Measurements from ENCODE around the gene KIAA1671. TPM values are rescaled to one million over a fixed set of nuclear protein-coding genes. Genes with fewer than 3 reads are reported as not detected.

Gene KIAA1671
- total and polyA plus RNA-seq, 2 of the 13 experiments (the other 11 are each of a cell fraction or from before 2014, with no cell fraction given): 13.5 to 13.6 TPM

GRCh38 chr22:25159028-25159427 is 206.5 kb downstream of the KIAA1671 start:
- no peaks in the 10 kb centered on the region for H3K27me3 ChIP-seq (ENCODE audit: control insufficient read depth in 1 of 2, insufficient read depth in 2 of 2, low read length in 2 of 2)
- ChIA-PET CTCF (ENCODE audit: low intra/inter-chr PET ratio, low total read pairs) (no interaction called here), POLR2A (no interaction called here)
- no CpG with 5 or more reads among the region's 10 CpGs for WGBS (ENCODE audit: low lambda C conversion rate)
- DNase-seq (ENCODE audit: low spot score): no peak
- no peak for ATAC-seq
- no peak overlapping the region for H2AFZ ChIP-seq (ENCODE audit: low read length)
- H3K9ac ChIP-seq (ENCODE audit: insufficient read depth, low read depth, low read length): no peak overlapping the region
- H4K20me1 ChIP-seq (ENCODE audit: insufficient read depth, low read length): peaks cover 15% of the 10 kb centered on the region
- BruUV-seq (replicated peaks): no TSS peak
- no peak overlapping the region for H3K4me3 ChIP-seq (replicated peaks in 1 of 3; ENCODE audit: insufficient read depth in 1 of 3, low read depth in 2 of 3, low read length in 3 of 3)
- TF ChIP-seq ZNF34 (CRISPR knock-in tag; IDR thresholded peaks at IDR 0.05; ENCODE audit: borderline replicate concordance) (no peak), ZBTB7A (CRISPR knock-in tag; IDR thresholded peaks at IDR 0.05) (no peak), TBX2 (CRISPR knock-in tag; IDR thresholded peaks at IDR 0.05; ENCODE audit: borderline replicate concordance) (no peak), NFE2 (CRISPR knock-in tag; IDR thresholded peaks at IDR 0.05) (no peak), MATR3 (CRISPR knock-in tag; IDR thresholded peaks at IDR 0.05) (no peak), ZNF775 (CRISPR knock-in tag; IDR thresholded peaks at IDR 0.05; ENCODE audit: borderline replicate concordance) (no peak), ZNF749 (CRISPR knock-in tag; IDR thresholded peaks at IDR 0.05; ENCODE audit: borderline replicate concordance) (no peak), PHB2 (IDR thresholded peaks at IDR 0.05; ENCODE audit: partially characterized antibody) (no peak), MEIS1 (CRISPR knock-in tag; IDR thresholded peaks at IDR 0.05; ENCODE audit: borderline replicate concordance) (no peak), ZXDC (CRISPR knock-in tag; IDR thresholded peaks at IDR 0.05) (no peak)
- intact Hi-C loops (cut with micrococcal nuclease; ENCODE audit: unreplicated experiment): no loop called here
- H3K4me1 ChIP-seq (ENCODE audit: insufficient read depth, low read length): peaks cover 18% of the 10 kb centered on the region
- peaks cover 2 to 6% of the 10 kb centered on the region in 2 experiments; a peak in 2 of 5 replicates for H3K36me3 ChIP-seq (replicated peaks in 1 of 2; ENCODE audit: control insufficient read depth in 1 of 2, insufficient read depth in 2 of 2, low read length in 2 of 2)
- H3K4me2 ChIP-seq (ENCODE audit: low read depth, low read length): no peak overlapping the region
- H3K27ac ChIP-seq (ENCODE audit: extremely low read length, insufficient read depth, low read length): no peak overlapping the region
- in situ Hi-C loops (cut with HindIII; ENCODE audit: extremely low pct_ligation_motif_present, low pct_unique_long_range_greater_than_20kb): no loop called here
- H3K79me2 ChIP-seq (ENCODE audit: insufficient read depth, low read length): no peaks in the 10 kb centered on the region
- H3K9me3 ChIP-seq (ENCODE audit: low read length): no peaks in the 10 kb centered on the region
- no peak for FAIRE-seq
